Measurements from ENCODE around the gene SUGT1.
A peak's percentile ranks its signal among the peaks of the same experiment; 100 is the strongest.
"Not testable (repeated sequence)": the region's sequence is repeated elsewhere in the genome, so short reads cannot be mapped to it uniquely, and the experiment has no call there.

The SUGT1 gene

DNA sequence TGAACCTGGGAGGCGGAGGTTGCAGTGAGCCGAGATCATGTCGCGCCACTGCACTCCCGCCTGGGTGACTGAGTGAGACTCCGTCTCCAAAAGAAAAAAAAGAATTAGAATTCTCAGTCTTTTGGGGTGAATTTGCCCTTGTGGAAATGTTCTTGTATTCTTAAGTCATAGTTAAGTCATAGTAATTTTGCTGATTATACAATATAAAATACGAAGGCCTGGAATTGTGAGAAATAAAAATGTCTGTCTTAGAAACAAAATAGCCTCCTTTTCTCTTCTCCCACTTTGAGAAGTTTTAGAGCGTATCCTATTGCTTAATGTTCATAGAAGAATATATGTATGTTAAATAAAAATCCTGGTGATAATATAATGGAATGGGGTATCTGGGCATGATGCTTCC, 18.1 kb downstream of the SUGT1 start:
- DNase-seq: no peak

DNA sequence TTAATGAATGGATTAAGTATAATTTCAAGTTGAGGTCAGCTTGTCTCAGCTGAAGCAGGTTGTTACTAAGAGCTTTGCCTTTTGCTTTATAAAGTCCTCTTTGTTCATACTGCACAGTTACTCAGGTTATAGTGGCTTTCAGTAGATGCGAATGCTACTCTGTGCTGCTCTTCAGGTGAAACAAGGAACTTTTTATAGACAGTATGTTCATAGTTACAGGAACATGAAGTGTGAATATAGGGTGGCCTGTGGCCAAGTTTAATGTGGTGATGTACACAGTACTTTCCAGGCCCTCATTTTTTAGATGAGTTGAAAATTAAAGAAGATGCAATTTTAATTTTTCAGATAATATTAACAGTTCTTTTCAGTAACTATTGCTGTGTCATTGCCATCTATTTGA, 20.8 kb downstream of the SUGT1 start:
- DNase-seq: no peak

DNA sequence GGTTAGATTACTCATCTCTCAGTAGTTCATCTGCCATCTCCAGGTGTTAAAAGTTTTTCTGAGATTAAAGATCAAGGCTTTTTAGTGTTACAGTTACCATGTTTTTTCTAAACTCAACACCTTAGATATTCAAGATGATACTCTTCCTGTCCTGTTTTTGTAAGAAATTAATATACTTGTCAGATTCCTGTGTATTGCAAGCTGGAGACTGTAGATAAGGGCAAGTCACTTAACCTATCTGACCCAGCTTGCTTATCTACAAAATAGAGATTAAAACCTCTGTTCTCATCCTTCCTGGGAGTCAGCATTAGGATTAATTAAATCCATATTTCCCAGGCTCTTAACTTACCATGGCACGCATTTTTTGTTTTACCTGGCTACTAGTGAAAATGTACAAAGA, 25.2 kb downstream of the SUGT1 start:
- no peak for DNase-seq

- not testable (repeated sequence) for DNase-seq
Measured at GRCh38 chr13:52685806-52686205, 33.2 kb downstream of the SUGT1 start.

DNA sequence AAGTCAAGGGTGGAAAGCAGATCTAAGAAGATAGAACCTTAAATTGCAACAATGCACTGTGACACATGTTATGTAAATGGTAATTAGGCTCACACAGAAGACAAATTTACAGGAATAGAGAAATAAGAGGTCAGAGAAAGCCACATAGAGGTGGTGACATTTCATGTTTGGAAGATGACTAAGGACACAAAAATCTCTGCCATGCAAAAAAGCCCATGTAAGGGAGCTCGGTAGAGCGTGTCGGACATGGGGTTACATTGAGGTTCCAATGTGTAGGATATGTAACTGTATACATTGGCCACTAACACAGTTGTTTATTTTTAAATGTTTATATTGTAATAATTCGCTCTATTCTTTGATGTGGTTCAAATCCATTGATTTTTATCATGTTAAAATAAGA, 33.7 kb downstream of the SUGT1 start:
- no peak for DNase-seq

DNA sequence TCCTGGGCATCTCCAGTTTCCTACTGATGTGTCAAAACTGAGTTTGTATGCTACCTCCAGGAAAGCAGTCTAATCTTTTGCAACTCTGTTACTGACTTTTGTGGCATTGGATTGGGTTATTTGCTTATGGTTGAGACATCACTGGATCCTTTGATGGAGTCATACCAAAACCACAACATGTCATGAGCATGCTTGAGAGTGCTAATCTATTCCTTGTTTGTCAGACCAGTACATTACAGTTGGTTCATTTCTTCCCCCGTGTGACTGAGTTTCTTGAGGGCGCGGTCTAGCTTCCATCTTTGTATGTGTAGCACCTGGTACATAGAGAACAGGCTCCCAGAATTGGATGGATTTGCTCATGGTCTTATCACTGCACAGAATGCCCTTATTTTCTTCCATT, 43.2 kb downstream of the SUGT1 start:
- peak; percentile 34 to 58 for DNase-seq

DNA sequence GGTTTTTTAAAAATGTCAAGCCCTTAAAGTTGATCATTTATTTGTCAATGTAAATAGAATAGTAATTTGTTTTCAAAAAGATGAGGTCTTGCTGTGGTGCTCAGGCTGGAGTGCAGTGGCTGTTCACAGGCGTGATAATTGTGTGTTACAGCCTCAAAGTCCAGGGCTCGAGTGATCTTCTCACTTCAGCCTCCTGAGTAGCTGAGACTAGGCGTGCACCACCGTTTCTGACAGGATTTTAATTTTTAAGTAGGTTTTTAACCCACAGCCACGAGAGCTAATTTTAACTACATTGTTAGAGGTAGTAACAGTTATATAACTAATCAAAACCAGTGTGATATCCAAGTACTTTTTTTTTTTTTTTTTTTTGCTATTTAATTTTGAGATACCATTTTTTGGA, 43.9 kb downstream of the SUGT1 start:
- no peak for DNase-seq

- no peak for DNase-seq
Measured at GRCh38 chr13:52701728-52702465, 49.3 kb downstream of the SUGT1 start.

- DNase-seq: no peak
Measured at GRCh38 chr13:52703482-52703881, 50.8 kb downstream of the SUGT1 start.

- DNase-seq: no peak
Measured at GRCh38 chr13:52706081-52706480, 53.4 kb downstream of the SUGT1 start.

- DNase-seq: peak in 1 of 2 donors; percentile 26
Measured at GRCh38 chr13:52707375-52707774, 54.7 kb downstream of the SUGT1 start.

DNA sequence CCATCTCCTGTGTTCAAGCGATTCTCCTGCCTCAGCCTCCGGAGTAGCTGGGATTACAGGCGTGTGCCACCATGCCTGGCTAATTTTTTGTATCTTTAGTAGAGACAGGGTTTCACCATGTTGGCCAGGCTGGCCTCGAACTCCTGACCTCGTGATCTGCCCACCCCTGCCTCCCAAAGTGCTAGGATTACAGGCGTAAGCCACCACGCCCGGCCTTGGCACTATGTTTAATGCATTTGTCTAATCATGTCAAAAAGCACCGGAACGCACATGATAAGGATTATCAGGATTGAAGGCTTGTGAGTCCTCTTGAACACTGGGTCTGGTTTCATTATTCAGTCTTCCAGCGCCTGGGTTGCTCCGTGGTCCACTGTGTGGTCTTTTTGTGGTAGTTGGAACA, 55.6 kb downstream of the SUGT1 start:
- not testable (repeated sequence) for DNase-seq

- DNase-seq: no peak
Measured at GRCh38 chr13:52711286-52711685, 58.6 kb downstream of the SUGT1 start.

DNA sequence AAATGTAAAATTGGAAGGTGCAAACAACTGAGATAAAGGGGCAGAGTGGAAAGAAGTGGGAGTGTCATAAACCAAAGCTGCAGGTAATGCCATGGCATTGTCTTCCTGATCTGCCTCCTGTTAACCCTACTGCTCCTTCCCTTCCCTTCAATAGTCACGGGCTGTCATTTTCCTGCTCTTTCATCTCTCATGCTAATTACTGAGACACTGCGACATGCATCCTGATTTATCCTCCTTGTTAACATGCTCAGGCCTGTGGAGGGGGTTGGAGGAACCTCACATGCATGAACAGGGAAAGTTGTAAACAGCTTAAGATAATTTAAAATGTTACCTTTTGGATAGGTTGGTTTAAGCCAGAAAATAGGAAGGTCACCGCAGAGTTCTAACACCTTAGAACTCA, 59.7 kb downstream of the SUGT1 start:
- no peak for DNase-seq

DNA sequence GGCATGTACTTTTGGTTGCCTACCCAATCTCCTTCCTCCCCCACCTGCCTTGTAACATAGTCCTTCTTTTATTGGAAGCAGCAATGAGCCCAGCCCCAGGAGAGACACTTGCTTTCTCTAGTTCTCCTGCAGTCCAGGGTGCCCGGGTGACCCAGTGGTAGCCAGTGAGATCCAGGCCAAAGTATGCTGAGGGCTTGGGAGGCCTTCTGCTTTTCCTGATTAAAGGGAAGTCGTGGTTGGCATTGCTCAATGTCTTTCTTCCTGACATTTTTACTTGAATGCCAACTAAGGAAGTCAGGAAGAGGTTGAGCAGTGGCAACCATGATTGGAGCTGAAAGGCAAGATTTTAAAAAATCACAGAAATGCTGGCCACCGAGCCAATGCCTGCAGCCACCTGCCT, 61.3 kb downstream of the SUGT1 start:
- peak; percentile 94 to 95 for DNase-seq

DNA sequence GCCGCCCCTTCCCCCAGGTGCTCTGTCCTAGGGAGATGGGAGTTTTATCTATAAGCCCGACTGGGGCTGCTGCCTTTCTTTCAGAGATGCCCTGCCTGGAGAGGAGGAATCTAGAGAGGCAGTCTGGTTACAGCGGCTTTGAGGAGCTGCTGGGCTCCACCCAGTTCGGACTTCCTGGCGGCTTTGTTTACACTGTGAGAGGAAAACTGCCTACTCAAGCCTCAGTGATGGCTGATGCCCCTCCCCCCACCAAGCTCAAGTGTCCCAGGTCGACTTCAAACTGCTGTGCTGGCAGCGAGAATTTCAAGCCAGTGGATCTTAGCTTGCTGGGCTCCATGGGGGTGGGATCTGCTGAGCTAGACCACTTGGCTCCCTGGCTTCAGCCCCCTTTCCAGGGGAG, 68.3 kb downstream of the SUGT1 start:
- DNase-seq: not testable (repeated sequence)

DNA sequence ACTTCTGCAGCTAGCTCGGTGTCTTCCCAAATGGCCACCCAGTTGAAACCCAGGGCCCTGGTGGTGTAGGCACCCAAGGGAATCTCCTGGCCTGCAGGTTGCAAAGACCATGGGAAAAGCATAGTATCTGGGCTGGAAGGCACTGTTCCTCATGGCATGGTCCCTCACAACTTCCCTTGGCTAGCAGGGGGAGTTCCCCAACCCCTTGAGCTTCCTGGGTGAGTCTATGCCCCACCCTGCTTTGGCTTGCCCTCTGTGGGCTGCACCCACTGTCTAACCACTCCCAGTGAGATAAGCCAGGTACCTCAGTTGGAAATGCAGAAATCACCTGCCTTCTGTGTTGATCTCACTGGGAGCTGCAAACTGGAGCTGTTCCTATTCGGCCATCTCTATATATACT, 68.7 kb downstream of the SUGT1 start:
- not testable (repeated sequence) for DNase-seq

DNA sequence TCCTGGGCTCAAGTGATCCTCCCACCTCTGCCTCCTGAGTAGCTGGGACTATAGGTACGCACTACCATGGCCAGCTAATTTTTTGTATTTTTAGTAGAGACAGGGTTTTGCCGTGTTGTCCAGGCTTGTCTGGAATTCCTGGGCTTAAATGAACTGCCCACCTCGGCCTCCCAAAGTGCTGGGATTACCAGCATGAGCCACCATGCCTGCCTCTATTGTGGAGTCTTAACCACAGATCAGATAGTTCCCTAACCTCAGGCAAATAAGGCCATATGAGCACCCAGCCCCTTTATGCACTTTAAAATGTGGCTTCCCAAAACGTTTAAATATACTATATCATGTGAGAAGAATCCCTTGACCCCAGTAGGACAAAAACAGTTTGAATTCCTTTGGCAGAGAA, 70.5 kb downstream of the SUGT1 start:
- no peak for DNase-seq

DNA sequence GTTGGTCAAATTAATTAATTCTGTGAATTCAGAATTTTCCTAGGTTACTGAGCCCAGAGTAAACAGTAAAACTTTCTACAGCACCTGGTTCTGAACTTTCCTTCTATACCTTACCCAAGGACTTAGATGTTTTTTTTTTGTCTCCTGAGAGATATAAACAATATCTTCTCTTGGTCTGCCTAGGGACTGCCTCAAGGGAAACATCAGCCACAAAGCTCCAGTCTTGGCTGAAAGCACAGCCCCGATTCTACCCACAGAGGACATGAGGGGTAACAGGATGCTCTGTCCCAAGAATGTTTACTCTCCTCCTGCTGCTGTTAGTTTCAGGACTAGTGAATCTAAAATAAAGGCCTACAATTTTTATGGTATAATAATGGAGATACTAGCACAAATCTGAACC, 72.7 kb downstream of the SUGT1 start:
- DNase-seq: no peak

DNA sequence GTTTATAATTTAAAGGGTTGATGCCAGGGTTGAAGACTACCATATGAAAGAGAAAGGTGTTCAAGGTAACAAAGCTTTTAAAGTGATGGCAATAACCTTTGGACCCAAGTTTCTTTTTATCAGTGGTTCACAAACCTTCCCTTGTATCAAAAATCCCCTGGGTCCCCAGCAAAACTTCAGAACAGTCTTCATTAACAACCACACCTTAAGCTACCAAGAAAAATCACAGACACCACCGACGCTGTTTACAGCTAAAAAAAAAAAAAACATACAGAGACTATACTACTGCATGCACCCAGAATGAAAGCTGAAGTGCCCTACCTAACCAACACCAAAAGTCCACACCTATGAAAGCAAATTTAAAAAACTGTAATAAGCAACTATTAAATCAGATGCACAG, 73.6 kb downstream of the SUGT1 start:
- DNase-seq: no peak

GRCh38 chr13:52734075-52734623, 81.5 kb downstream of the SUGT1 start:
- no peak for DNase-seq

GRCh38 chr13:52736891-52737290, 84.3 kb downstream of the SUGT1 start:
- no peak for DNase-seq

DNA sequence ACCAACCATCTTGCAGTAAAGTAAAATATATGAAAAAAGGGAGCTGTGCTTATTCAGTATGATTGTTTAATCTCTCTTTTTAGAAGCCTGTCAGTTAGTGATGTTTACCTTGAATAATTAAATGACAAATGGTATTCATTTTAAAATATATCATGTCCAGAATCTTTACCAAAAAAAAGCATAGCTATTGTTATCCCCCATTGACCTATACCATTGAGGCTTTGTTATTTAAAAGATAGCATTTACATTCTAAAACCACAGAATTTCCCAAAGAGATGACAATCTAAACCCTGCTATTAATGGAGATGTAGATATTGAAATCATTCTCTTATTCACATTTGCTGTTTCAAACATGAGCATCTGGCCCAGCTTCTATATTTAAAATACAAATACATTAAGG, 84.8 kb downstream of the SUGT1 start:
- no peak for DNase-seq

GRCh38 chr13:52737965-52738364, 85.3 kb downstream of the SUGT1 start:
- DNase-seq: no peak

All from inflammatory macrophage (primary cell).